ENCODE measurements around the gene EP300. TPM values are rescaled to one million over a fixed set of nuclear protein-coding genes. Genes with fewer than 3 reads are reported as not detected.
"Not testable (repeated sequence)": the region's sequence is repeated elsewhere in the genome, so short reads cannot be mapped to it uniquely, and the experiment has no call there.

EP300 gene
- total RNA-seq, 1 experiment from 2014 or later: 22.3 TPM

DNA sequence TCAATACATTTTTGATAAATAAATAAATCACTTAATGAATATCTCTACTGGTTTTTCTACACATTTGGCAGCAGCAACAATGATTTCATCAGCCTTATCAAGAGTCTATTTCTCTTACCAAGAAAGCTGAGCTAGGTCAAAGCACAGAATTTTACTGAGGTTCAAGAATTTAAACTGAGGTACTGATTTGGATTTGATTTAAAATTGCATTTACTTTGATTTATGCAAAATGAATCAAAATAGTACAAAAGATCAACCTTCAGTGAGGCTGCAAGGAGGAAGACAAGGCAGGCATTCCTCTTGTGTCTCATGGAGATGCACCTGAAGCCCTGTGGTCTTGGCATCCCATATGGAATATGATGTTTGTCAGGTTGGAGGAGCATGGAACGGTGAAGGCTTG, 15.5 kb upstream of the EP300 start:
- no peak for DNase-seq (ENCODE audit: extremely low read depth, low read depth)

DNA sequence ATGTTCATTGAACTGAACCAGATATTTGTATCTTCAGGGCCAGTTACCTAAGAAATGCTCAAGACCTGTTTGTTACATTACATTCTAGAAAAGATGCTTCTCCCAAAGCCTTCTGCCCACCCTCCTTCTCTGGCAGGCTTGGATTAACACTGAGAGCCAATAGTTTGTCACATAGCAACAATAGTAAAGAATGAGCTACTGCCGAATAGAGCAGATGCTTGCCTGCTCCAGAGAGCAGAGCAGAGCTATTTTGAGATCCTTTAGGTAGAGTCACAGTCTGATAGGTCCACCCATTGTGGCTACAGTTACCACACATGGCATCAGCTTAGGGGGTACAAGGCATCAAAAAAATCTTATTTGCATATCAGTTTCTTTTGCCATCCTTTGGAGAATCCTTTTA, 13.5 kb upstream of the EP300 start:
- no peak for DNase-seq (ENCODE audit: extremely low read depth, low read depth)

DNA sequence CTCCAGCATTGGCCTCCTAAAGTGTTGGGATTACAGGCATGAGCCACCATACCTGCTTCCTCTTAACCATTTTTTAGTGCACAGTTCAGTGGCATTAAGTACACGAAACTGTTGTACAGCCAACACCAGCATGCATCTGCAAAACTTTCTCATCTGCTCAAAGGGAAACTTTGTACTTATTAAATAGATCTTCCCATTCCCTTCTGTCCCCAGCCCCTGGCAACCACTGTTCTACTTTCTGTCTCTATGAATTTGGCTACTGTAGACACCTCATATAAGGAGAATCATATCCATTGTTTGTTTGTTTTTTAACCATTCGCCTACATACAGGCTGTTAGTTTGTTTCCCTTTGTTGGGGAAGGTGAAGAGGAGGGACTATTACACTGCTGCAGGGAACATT, 6.5 kb upstream of the EP300 start:
- DNase-seq (ENCODE audit: extremely low read depth, low read depth): no peak

DNA sequence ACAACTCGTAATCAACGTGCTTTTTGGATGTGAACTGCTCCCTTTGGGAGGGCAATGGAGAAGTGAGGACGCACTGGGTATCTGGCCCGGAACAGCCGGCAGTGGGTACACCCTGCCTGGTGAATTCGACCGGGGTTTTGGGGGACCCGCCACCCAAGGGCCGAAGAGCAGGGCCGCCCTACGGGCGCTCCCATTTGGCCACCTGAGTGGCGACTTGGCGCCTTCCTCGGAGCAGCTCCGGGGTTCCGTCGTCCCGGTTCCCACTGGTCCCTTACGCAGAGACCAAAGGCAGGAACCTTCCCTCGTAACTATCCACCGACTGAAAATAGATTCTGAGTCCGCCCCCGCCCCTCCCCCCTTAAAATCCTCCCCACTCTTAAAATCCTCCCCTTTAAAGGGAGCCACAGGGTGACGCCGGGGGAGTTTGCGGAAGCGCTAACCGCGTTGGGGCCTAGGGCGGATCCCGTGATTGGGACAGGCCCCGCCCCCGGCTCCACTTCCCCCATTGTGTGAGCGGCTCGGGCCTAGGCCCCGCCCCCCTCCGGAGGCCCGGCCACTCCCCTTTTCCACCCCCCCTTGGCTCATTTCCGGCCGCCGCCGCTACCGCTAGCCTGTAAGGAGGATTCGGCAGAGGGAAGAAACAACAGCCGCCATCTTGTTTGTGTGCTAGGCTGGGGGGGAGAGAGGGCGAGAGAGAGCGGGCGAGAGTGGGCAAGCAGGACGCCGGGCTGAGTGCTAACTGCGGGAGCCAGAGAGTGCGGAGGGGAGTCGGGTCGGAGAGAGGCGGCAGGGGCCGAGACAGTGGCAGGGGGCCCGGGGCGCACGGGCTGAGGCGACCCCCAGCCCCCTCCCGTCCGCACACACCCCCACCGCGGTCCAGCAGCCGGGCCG, 1.0 kb upstream of the EP300 start:
- DNase-seq (ENCODE audit: extremely low read depth, low read depth): peak; percentile 95

DNA sequence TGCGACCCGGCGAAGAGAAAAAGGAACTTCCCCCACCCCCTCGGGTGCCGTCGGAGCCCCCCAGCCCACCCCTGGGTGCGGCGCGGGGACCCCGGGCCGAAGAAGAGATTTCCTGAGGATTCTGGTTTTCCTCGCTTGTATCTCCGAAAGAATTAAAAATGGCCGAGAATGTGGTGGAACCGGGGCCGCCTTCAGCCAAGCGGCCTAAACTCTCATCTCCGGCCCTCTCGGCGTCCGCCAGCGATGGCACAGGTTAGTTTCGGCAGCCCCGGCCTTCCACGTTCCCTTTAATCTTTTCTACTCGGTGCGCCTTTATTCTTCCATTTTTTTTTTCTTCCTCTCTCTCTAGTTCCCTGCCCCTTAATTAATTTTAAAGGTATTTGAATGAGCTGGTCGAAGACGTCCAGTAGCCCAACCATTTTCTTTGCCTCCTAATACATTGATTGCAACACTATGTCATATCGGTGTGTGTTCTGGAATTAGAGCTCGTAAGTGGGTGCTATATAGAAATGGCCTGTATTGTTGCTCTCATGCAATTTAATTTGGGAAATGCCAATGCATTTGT, 537 bp downstream of the EP300 start:
- DNase-seq (ENCODE audit: extremely low read depth, low read depth): peak; percentile 22

DNA sequence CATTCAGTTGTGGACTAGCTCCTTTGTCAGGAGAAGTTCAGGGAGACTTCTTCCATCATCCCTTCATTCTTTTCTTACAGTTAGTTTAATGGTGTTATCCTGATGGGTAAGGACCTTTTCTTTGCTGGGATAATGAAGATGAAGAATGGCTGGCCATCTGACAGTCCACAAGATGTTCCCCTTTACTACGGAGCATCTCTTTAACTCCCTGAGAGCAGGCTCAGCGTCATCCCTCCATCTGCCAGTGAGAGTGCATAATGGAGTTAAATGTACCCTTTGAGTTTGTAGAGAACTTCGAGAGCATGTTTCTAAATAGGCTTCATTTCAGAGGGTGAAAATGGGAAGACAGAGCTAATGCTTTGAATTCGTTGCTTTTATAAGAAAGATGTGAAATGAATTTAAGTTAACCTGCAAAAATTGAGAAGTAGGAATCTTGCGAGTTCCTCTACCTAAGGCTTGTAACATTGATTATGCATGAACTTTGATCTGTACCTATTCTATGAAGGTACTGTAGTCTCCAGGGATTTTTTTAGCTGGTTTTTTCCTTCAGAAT, 1.7 kb downstream of the EP300 start:
- peak; percentile 8 for DNase-seq (ENCODE audit: extremely low read depth, low read depth)

DNA sequence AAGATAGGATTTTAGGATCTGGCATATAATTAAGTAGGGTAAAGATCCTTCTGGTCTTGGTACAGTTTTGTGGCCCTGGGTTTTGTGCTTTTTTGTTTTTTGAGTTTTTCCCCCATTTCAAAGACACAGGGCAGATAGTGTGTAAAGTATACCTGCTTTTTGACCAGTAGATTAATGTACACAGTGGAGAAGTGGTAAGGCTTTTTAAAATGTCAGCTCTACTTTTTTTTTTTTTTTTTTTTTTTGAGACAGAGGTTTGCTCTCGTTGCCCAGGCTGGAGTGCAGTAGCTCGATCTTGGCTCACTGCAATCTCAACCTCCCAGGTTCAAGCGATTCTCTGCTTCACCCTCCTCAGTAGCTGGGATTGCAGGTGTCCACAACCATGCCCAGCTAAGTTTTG, 4.0 kb downstream of the EP300 start:
- no peak for DNase-seq (ENCODE audit: extremely low read depth, low read depth)

DNA sequence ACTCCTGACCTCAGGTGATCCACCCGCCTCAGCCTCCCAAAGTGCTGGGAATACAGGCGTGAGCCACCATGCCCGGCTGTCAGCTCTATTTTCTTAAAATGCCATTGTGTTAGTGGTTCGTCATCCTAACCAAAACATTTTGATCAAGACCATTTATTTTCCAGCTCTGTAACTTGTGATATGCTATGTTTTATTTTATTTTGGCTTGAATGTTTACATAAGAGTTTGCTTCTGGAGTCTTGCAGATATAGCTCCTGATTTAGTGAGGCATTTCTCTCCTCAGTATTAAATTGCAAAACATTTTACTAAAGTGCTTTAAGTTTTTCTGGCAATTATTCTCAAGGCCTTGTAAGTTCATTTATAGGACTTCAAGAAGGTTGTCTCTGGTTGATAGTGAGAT, 4.4 kb downstream of the EP300 start:
- no peak for DNase-seq (ENCODE audit: extremely low read depth, low read depth)

DNA sequence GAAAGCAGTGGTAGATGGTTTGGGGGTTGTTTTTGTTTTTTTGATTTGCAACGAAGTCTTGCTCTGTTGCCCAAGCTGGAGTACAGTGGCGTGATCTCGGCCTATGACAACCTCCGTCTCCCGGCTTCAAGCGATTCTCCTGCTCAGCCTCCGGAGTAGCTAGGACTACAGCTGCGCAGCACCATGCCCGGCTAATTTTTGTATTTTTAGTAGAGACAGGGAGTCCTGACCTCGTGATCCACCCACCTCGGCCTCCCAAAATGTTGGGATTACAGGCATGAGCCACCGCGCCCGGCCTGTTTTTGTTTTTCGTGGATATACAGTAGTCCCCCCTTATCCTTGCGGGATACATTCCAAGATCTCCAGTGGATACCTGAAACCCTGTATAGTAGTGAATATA, 6.6 kb downstream of the EP300 start:
- no peak for DNase-seq (ENCODE audit: extremely low read depth, low read depth)

DNA sequence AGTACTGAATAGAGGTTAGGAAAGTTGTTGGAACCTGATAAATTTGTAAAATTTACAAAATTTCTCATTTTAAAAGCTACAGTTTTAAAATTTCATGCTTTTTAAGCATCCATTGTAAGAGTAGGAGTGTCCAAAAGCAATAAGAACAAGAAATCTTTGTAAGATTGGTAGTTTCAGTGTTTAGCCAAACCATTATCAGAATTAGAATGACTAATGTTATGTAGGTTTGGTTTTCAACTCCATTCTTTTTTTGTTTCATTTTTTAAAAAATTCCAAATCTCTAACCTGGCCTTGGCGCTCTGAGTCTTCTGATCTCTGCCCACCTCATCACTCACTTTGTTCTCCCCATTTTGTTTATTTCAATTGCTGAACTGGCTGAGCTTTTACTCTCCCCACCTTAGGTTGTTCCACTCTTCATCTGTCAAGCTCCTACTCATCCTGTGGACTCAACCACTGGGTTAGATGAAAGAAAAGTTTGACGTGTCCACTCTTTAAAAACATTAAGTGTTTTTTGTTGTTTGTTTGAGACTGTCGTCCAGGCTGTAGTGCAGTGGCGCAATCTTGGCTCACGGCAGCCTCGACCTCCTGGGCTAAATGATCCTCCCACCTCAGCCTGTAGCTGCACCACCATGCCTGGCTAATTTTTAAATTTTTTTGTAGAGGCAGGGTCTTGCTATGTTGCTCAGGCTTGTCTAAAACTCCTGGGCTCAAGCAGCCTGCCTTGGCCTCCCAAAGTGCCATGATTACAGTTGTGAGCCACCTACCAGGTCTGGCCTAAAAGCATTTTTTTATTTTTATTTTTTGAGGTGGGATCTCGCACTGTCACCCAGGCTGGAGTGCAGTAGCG, 14.0 kb downstream of the EP300 start:
- no peak for DNase-seq (ENCODE audit: extremely low read depth, low read depth)

DNA sequence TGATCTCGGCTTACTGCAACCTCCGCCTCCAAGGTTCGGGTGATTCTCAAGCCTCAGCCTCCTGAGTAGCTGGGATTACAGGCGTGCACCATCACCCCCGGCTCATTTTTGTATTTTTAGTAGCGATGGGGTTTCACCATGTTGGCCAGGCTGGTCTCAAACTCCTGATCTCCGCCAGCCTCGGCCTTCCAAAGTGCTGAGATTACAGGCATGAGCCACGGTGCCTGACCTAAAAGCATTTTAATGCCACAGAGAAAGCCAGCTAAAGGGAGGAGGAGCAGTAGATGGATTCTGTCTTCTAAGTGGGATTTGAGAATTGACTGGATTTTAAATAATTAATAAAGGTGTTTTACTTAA, 14.6 kb downstream of the EP300 start:
- DNase-seq (ENCODE audit: extremely low read depth, low read depth): not testable (repeated sequence)

DNA sequence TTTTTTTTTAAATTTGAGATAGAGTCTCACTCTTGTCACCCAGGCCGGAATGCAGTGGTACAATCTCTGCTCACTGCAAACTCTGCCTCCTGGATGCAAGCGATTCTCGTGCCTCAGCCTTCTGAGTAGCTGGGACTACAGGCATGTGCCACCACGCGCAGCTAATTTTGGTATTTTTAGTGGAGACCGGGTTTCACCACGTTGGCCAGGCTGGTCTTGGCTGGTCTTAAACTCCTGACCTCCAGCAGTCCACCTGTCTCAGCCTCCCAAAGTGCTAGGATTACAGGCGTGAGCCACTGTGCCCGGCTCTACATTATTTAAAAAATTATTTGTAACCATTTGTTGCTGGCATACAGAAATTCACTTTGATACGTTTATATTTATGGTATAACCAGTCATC, 18.6 kb downstream of the EP300 start:
- DNase-seq (ENCODE audit: extremely low read depth, low read depth): no peak

DNA sequence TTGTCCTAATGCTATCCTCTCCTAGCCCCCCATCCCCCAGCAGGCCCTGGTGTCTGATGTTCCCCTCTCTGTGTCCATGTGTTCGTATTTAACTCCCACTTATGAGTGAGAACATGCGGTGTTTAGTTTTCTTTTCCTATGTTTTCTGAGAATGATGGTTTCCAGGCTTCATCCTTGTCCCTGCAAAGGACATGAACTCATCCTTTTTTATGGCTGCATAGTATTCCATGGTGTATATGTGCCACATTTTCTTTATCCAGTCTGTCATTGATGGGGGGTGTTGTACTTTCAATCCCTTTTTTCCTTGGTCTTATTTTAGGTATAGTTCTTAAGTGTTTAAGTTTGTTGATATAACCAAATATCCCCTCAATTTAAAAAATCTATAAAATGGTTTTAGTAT, 23.9 kb downstream of the EP300 start:
- DNase-seq (ENCODE audit: extremely low read depth, low read depth): no peak

DNA sequence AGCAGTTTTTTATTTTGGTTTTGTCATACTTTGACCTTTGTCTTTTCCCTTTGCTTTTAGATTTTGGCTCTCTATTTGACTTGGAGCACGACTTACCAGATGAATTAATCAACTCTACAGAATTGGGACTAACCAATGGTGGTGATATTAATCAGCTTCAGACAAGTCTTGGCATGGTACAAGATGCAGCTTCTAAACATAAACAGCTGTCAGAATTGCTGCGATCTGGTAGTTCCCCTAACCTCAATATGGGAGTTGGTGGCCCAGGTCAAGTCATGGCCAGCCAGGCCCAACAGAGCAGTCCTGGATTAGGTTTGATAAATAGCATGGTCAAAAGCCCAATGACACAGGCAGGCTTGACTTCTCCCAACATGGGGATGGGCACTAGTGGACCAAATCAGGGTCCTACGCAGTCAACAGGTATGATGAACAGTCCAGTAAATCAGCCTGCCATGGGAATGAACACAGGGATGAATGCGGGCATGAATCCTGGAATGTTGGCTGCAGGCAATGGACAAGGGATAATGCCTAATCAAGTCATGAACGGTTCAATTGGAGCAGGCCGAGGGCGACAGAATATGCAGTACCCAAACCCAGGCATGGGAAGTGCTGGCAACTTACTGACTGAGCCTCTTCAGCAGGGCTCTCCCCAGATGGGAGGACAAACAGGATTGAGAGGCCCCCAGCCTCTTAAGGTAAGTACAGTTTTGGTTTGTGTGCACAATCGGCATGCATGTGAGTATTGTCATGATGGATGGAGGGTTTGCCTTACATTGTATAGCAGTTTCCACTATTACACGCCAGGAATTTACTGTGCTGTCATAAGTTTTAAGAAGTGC, 25.0 kb downstream of the EP300 start:
- DNase-seq (ENCODE audit: extremely low read depth, low read depth): no peak

DNA sequence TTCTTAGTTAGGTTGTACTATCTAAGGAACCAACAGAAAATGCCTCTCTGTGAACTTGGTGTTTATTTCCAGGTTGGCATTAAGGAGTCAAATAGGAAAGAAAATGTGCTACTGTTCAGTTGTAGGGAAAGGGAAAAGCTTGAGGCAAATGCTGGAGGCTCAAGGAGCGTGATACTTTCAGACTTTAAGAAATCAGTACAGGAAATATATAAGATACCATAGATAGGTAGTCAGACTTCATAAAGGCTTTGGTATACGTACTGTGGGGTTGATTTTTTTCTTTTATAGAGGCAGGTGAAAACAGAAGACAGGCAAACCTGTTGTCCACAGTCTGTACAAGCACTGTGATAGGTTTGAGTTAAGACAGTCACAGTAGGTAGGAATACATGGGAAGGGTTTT, 30.8 kb downstream of the EP300 start:
- DNase-seq (ENCODE audit: extremely low read depth, low read depth): no peak

DNA sequence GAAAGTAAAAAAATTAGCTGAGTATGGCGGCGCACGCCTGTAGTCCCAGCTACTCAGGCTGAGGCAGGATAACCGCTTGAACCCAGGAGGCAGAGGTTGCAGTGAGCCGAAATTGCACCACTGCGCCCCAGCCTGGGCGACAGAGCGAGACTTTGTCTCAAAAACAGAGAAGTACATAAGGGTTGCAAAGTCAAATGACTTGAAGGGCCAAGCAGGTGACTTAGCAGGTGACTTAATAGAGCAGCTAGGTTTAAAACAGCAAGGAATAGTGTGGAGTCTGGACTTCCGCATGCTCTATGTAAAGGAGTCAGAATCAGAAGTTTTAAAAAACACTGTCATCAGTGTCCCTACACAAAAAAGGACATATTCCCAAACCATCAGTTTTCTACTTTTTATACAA, 31.7 kb downstream of the EP300 start:
- DNase-seq (ENCODE audit: extremely low read depth, low read depth): no peak

DNA sequence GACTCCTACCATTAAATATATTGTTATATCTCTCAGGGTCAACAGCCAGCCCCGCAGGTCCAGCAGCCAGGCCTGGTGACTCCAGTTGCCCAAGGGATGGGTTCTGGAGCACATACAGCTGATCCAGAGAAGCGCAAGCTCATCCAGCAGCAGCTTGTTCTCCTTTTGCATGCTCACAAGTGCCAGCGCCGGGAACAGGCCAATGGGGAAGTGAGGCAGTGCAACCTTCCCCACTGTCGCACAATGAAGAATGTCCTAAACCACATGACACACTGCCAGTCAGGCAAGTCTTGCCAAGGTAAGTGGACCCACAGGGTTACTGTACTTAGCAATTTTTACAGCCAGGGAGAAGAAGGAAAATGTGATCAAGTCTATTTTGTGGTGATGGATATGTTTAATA, 35.1 kb downstream of the EP300 start:
- DNase-seq (ENCODE audit: extremely low read depth, low read depth): no peak

DNA sequence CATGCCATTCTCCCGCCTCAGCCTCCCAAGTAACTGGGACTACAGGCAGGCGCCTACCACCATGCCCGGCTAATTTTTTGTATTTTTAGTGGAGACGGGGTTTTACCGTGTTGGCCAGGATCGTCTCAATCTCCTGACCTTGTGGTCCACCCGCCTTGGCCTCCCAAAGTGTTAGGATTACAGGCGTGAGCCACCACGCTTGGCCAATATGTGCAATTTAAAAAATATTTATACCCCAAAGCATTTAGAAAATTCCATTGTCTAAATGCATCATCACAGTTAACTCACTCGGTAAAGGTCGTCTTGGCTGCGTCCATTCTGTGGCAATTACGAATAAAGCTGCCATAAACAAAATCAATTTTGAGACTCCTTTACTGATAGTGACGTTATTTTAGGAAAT, 36.2 kb downstream of the EP300 start:
- no peak for DNase-seq (ENCODE audit: extremely low read depth, low read depth)

DNA sequence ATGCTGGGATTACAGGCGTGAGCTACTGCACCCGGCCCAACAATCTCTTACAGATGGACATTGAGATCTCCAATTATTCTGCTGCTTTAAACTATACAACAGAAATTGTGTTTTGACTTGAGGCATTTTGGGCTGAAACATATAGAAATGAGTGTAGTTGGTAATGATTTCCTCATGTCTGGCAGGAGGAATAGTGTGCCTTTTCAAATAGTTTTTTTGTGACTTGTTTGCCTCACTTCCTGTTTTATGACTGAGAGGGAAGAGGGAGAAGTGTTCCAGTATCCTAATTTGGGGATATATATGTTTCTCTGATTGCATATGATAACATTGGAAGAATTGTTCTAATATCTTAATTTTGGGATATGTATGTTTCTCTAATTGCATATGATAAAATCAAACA, 40.2 kb downstream of the EP300 start:
- no peak for DNase-seq (ENCODE audit: extremely low read depth, low read depth)

DNA sequence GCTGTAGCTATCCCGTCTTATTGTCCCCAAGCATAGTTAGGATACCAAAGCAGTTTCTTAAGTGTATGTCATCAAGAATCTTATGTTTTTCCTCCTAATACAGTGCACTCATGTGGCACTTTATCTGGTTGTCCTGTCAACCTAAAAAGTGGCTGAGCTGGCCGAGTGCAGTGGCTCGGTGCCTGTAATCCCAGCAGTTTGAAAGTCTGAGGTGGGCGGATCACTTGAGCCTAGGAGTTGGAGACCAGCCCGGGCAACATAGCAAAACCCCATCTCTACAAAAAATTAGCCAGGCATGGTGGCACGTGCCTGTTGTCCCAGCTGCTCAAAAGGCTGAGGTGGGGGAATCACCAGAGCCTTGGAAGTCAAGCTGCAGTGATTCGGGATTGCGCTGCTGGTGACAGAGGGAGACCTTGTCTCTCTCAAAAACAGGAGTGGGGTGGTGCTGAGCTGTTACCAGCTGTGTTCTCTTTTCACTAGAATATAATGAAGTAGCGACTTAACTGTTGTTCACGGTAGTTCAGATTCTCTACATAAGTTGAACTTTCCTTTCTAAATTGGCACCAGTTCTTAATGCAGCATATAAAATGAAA, 48.1 kb downstream of the EP300 start:
- no peak for DNase-seq (ENCODE audit: extremely low read depth, low read depth)
